ENCODE measurements around the gene S1PR5.

The S1PR5 gene

DNA sequence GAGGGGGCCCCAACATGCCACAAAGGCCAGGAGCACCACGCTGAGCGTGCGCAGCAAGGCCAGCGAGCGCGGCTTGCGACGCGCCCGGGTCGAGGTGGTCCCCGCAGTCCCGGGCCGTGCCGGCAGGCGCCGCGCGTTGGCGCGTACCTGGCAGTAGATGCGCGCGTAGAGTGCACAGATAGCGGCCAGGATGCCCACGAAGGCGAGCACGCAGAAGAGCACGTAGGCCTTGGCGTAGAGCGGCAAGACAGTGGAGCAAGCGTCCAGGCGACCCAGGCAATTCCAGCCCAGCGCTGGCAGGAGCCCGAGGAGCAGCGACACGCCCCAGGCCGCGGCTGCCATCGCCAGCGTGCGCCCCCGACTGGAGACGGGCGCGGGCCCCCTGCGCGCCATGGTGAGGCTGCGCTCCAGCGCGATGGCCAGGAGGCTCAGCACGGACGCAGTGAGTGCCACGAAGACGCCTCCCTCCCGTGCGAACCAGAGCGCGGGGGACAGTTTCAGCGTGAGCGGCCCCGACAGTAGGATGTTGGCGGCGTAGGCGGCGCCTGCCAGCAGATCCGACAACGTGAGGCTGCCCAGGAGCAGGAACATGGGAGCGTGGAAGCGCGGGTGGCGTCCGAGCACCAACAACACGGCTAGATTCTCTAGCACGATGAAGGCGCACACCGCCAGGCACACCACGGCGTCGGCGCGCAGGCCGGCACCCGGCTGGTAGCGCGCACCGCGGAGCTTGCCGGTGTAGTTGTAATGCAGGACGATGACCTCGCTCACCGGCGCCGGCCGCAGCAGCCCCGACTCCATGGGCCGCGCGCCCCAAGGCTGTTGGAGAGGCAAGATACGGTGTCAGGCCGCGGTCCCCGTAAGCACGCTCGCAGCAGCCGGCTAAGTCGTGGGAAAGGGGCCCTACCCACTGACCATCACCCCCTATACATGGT, 2.8 kb downstream of the S1PR5 start:
- no peak for DNase-seq

- no peak for DNase-seq
Observed at GRCh38 chr19:10513223-10513622, 4.0 kb downstream of the S1PR5 start.

DNA sequence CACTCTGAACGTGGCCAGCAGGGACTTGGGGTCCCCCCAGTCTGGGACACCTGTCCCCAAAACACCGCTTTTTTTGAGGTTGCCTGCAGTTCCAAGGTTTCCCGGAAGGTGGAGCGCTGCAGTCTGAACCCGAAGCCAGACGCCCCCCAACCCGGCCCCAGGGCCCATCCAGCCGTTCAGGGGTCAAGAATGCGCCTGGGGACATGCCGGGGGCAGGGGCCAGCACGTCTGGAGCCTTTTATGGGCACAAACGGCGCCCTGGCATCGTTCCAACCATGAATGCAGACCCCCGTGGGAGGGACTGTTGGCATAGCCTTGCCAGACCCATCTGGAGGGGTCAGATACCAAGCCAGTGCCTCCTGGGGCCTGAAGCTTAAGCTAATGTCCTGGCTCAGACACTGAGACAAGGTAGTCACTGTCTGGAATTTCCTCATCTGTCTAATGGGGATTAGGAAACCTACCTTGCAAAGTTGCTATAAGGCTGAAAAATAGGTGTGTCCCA, 6.9 kb downstream of the S1PR5 start:
- no peak for DNase-seq

GRCh38 chr19:10508707-10509106, 8.5 kb downstream of the S1PR5 start:
- no peak for DNase-seq

- DNase-seq, result no peak
Observed at GRCh38 chr19:10508036-10508435, 9.2 kb downstream of the S1PR5 start.

- peak; percentile 40 for DNase-seq
Observed at GRCh38 chr19:10505583-10506229, 11.5 kb downstream of the S1PR5 start.

- no peak for DNase-seq
Observed at GRCh38 chr19:10503002-10503789, 14.1 kb downstream of the S1PR5 start, which contains the start of gene KEAP1. KEAP1 (minus strand) TSS chr19:10503356; CDS start chr19:10500033, 3,323 bp downstream.

DNA sequence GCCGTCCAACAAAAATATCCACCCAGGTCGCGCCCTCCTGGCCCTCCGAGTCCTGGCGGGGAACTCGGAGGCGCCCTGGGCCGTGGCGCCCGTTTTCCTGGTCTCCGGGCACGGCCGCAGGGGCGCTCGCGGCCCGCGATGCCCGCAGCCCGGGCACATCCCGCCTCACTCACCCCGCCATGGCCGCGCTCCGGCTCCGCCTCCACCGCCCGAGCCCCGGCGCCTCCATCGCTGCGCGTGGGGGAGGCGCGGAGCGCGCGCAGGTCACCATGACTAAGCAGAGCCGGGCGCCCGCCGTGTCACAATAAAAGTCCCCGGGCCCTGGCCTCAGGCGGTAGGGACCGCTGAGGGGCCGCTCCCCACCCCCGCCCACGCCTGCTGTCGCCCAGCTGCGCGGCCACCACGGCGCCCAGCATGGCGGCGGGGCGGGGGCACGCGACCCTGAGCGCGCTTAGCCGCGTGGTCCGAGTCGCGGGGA, 14.7 kb downstream of the S1PR5 start:
- DNase-seq, result peak; percentile 83

- peak; percentile 22 for DNase-seq
Observed at GRCh38 chr19:10501971-10502523, 15.2 kb downstream of the S1PR5 start.

- no peak for DNase-seq
Observed at GRCh38 chr19:10500247-10500592, 17.0 kb downstream of the S1PR5 start.

DNA sequence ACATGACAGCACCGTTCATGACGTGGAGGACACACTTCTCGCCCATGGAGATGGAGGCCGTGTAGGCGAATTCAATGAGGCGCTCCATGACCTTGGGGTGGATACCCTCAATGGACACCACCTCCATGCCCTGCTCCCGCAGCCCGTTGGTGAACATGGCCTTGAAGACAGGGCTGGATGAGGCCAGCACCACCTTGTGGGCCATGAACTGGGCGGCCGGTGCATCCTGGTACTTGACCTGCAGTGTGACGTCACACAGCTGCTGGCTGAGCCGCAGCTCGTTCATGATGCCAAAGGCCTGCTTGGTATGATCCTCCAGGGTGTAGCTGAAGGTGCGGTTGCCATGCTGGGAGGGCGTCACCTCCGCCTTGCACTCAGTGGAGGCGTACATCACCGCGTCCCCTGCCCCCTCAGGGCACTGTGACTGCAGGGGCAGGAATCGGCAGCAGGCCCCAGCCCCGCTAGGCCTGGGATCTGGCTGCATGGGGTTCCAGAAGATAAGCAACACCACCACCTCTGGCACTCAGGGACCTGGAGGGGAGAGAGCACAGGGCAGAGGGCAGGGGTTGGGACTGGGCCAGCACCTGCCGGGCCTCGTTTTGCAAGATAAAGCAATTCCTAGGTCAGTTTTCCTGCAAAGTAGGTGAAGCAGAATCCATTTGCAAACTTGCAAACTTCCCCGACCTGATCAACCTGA, 17.5 kb downstream of the S1PR5 start:
- DNase-seq, result no peak

DNA sequence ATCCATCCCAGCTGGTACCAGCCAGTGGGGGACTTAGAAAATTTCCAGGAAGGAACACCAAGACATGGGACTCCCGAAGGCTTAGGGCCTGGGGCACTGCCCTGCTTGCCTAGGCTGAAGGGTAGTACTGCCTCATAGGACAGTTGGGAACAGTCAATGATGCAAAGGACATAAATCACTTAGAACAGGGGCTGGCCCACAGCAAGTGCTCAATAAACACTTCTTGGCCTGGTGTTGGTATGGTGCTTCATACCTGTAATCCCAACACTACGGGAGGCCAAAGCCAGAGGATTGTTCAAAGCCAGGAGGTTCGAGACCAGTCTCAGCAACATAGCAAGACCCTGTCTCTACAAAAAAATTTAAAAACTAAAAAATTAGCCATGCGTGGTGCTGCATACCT, 19.9 kb downstream of the S1PR5 start:
- DNase-seq, result no peak

- DNase-seq, result no peak
Observed at GRCh38 chr19:10491472-10492047, 25.7 kb downstream of the S1PR5 start.

DNA sequence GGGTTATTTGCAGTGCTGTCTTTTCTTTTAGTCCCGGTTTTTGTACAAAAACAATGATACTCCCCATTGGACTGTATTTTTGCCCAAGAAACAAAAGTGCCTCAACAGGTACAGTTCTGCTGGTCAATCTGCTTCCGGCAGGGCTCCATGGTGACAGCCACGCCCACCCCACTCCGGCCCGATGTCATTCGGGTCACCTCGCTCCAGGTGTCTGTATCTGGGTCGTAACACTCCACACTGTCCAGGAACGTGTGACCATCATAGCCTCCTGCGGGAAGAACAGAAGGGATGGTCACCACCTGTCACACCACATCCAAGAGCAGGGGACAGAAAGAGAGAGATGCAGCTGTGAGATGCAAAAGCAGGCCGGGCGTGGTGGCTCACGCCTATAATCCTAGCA, 30.7 kb downstream of the S1PR5 start:
- no peak for DNase-seq

DNA sequence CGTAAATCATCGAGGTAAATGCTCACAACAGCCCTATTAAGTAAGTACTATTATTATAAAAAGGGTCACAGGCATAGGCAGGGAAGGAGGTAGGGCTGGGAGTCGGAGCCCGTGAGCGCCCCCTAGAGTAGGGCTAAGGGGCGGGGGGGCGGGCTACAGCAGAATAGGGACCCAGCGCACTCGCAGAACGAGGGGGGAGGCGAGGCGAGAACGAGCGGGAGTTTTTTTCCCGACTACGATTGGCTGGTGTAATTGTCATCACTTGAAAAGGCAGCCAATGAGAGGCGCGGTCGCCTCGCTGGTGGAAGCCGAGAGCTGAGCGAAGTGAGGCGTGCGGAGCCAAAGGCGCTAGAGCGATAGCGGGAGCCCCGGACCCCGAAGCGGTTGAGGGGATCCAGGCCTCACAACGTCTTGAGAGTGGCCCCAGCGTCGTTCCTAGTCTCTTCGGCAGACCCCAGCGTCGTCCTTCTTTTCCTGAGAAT, 38.3 kb downstream of the S1PR5 start:
- peak; percentile 85 for DNase-seq

GRCh38 chr19:10478476-10478875, 38.8 kb downstream of the S1PR5 start:
- no peak for DNase-seq

GRCh38 chr19:10474962-10475451, 42.2 kb downstream of the S1PR5 start:
- DNase-seq, result peak; percentile 17

DNA sequence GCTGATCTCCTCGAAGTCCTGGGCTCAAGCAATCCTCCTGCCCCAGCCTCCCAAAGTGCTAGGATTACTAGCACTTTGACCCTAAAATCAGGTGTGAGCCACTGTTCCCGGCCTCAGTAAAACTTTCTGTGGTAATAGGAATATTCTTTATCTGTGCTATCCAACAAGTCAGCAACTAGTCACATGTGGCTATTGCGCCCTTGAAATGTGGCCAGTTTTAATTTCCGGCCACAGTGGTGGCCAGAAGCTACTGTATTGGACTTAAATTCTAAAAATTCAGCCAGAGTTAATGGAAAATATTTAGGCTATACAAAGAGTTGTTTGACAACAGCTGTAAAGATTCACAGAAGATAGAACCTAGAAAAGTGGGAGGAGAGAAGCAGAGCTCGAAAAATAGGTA, 44.1 kb downstream of the S1PR5 start:
- no peak for DNase-seq

GRCh38 chr19:10471909-10472308, 45.3 kb downstream of the S1PR5 start:
- DNase-seq, result peak; percentile 36

DNA sequence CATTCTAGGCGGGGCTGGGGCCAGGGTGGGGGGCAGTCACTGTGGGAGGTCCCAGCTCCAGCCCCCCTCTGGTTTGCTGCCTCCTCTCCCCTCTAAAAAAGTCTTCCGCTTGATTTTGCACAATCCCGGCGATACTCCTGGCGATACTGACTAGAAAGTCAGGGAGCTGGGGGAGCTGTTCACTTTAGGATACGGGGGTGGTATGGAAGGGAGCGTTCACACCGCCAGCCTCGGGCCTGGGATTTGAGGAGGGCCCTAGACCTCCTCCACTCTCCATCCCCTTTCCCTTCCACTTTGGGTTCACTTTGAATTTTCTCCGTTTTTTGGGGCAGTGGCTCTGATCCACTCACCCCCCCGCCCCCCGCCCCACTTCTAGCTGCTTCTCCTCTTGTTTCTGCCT, 49.1 kb downstream of the S1PR5 start:
- DNase-seq, result no peak

- DNase-seq, result no peak
Observed at GRCh38 chr19:10467104-10467706, 50.0 kb downstream of the S1PR5 start.

Data from GF-D8 (cell line).